ENCODE results near the gene RTTN.

Gene RTTN

DNA sequence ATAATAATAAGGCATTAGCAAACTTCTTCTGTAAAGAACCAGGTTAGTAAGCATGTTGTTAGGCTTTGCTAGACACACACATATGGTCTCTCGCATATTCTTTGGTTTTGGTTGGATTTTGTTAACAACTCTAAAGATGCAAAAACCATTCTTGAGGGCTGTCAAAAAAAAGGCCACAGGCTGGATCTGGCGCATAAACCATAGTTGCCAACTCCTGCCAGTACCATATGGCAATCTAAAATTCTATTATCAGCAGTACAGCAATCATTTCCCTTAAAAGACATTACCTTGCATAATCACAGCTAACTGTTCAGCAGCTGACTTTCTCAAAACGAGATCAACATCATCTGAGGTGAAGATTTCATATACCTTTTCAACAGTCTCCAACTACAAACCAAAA is 63.5 kb downstream of the RTTN start:
- TF ChIP-seq, protein P1, sequence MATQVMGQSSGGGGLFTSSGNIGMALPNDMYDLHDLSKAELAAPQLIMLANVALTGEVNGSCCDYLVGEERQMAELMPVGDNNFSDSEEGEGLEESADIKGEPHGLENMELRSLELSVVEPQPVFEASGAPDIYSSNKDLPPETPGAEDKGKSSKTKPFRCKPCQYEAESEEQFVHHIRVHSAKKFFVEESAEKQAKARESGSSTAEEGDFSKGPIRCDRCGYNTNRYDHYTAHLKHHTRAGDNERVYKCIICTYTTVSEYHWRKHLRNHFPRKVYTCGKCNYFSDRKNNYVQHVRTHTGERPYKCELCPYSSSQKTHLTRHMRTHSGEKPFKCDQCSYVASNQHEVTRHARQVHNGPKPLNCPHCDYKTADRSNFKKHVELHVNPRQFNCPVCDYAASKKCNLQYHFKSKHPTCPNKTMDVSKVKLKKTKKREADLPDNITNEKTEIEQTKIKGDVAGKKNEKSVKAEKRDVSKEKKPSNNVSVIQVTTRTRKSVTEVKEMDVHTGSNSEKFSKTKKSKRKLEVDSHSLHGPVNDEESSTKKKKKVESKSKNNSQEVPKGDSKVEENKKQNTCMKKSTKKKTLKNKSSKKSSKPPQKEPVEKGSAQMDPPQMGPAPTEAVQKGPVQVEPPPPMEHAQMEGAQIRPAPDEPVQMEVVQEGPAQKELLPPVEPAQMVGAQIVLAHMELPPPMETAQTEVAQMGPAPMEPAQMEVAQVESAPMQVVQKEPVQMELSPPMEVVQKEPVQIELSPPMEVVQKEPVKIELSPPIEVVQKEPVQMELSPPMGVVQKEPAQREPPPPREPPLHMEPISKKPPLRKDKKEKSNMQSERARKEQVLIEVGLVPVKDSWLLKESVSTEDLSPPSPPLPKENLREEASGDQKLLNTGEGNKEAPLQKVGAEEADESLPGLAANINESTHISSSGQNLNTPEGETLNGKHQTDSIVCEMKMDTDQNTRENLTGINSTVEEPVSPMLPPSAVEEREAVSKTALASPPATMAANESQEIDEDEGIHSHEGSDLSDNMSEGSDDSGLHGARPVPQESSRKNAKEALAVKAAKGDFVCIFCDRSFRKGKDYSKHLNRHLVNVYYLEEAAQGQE (IDR thresholded peaks at IDR 0.05; ENCODE audit: insufficient read depth in 1 of 2, low read depth in 2 of 2, low read length in 2 of 2) = no peak
- TF ChIP-seq FOXP2 (optimal IDR thresholded peaks at IDR 0.05; ENCODE audit: borderline replicate concordance, extremely low read depth, extremely low read length, insufficient read depth) = no peak

DNA sequence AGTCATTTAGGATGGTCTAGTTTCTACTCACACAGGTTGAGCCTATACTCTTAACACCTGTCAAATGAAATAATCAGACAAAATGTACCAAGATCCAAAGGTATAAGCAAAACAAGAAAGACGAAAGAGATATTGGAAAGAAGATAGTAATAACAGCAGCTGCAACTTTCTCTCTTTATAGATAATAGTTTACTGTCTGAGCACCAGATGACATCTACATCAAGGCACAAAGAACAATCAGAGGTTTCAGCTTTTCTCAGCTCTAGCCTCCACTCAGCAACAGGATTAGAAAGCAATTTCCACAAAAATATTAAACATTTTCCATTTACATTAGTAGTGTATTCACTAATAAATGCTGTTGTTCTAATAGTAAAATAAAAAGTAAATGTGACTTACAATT is 66.3 kb downstream of the RTTN start:
- TF ChIP-seq SIN3A (IDR thresholded peaks at IDR 0.05; ENCODE audit: borderline replicate concordance, insufficient read depth, low read length) (no peak), TAF1 (IDR thresholded peaks at IDR 0.05; ENCODE audit: borderline replicate concordance, insufficient read depth, low read length) (no peak), POLR2AphosphoS5 (IDR thresholded peaks at IDR 0.05; ENCODE audit: low read depth, low read length) (no peak), FOXP2 (optimal IDR thresholded peaks at IDR 0.05; ENCODE audit: borderline replicate concordance, extremely low read depth, extremely low read length, insufficient read depth) (no peak)
- TF ChIP-seq, protein P1 (IDR thresholded peaks at IDR 0.05; ENCODE audit: insufficient read depth in 1 of 2, low read depth in 2 of 2, low read length in 2 of 2) = no peak

DNA sequence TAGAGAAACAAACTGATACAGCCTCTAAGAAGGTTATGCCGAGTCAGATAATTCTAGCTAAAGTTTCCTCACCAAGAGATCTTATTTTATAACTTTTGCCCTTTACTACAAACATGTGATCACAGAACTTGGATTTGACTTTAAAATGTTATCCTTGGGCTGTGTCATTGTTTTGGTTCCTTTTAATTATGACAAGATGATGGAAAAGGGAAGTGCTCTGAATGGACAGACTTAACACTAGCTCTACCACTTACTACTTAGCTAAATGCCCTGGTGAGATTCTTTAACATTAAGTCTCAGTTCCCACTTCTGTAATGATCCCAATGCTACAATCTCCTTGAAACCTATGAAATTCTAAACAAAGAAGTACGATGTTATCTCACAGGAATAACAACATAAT is 69.9 kb downstream of the RTTN start:
- TF ChIP-seq FOXP2 (optimal IDR thresholded peaks at IDR 0.05; ENCODE audit: borderline replicate concordance, extremely low read depth, extremely low read length, insufficient read depth) (no peak), POLR2AphosphoS5 (IDR thresholded peaks at IDR 0.05; ENCODE audit: low read depth, low read length) (no peak), TAF1 (IDR thresholded peaks at IDR 0.05; ENCODE audit: borderline replicate concordance, insufficient read depth, low read length) (no peak), SIN3A (IDR thresholded peaks at IDR 0.05; ENCODE audit: borderline replicate concordance, insufficient read depth, low read length) (no peak)
- TF ChIP-seq, protein P1 (IDR thresholded peaks at IDR 0.05; ENCODE audit: insufficient read depth in 1 of 2, low read depth in 2 of 2, low read length in 2 of 2) = no peak

DNA sequence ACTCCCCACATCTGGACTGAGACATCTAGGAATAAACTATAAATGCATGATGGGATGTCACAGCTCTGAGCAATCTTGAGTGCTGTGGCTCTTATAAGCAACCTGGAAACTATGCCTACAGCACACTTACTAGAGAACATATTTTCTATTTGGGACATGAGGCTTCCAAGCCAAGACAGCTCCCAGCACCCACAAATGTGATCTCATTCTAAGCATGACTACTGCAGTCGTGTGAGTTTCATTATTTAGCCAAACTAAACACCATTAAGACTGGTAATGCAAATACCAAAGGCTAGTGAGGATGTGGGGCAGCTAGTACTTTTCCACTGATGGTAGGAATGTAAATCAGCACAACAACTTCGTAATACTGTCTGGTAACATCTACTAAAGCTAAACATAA is 72.5 kb downstream of the RTTN start:
- TF ChIP-seq, protein P1 (IDR thresholded peaks at IDR 0.05; ENCODE audit: insufficient read depth in 1 of 2, low read depth in 2 of 2, low read length in 2 of 2) = no peak
- TF ChIP-seq SIN3A (IDR thresholded peaks at IDR 0.05; ENCODE audit: borderline replicate concordance, insufficient read depth, low read length) = no peak
- no peak for TF ChIP-seq POLR2AphosphoS5 (IDR thresholded peaks at IDR 0.05; ENCODE audit: low read depth, low read length)
- no peak for TF ChIP-seq FOXP2 (optimal IDR thresholded peaks at IDR 0.05; ENCODE audit: borderline replicate concordance, extremely low read depth, extremely low read length, insufficient read depth)
- TF ChIP-seq TAF1 (IDR thresholded peaks at IDR 0.05; ENCODE audit: borderline replicate concordance, insufficient read depth, low read length) = no peak

DNA sequence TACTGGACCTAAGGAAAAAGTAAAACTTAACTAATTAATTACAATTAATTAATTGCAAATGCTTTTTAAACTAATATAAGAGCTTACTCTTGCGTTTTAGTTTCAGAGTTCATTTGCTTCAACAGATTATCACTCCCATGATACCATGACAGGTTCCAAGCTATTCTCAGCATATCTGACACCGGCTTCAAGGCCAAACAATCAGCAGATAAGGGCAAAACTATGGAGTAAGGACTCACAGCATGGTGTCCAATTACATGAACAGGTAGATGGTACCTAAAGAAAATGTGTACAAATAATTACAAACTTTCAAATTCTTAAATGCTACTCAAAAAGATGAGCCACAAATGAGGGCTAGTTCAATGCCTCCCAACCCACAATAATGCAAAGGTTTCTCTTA is 77.2 kb downstream of the RTTN start:
- TF ChIP-seq POLR2AphosphoS5 (IDR thresholded peaks at IDR 0.05; ENCODE audit: low read depth, low read length) = no peak
- no peak for TF ChIP-seq FOXP2 (optimal IDR thresholded peaks at IDR 0.05; ENCODE audit: borderline replicate concordance, extremely low read depth, extremely low read length, insufficient read depth)
- TF ChIP-seq, protein P1 (IDR thresholded peaks at IDR 0.05; ENCODE audit: insufficient read depth in 1 of 2, low read depth in 2 of 2, low read length in 2 of 2) = no peak
- TF ChIP-seq TAF1 (IDR thresholded peaks at IDR 0.05; ENCODE audit: borderline replicate concordance, insufficient read depth, low read length) = no peak
- TF ChIP-seq SIN3A (IDR thresholded peaks at IDR 0.05; ENCODE audit: borderline replicate concordance, insufficient read depth, low read length) = no peak

Measured in PFSK-1 (cell line).